DOHH2 (cell line): ENCODE measurements around the gene AMBRA1.

Experiments used
- EZH2phosphoT487 ChIP-seq: fragments of 200-600 bp; sonication (generic); IDR thresholded peaks from 2 replicates; pipeline ENCODE4 v1.6.1; 2017; ENCODE audit warnings: borderline replicate concordance, mild to moderate bottlenecking, antibody characterized with exemption, low read length, moderate library complexity, mixed read lengths
- TF ChIP-seq, protein P1 (sequence below): fragments of 200-600 bp; sonication (generic); IDR thresholded peaks from one replicate; pipeline ENCODE4 v1.5.1; 2014; ENCODE audit warnings: antibody characterized with exemption, mild to moderate bottlenecking, low read depth, low read length; ENCODE audit not compliant: poor library complexity, severe bottlenecking

DNA sequence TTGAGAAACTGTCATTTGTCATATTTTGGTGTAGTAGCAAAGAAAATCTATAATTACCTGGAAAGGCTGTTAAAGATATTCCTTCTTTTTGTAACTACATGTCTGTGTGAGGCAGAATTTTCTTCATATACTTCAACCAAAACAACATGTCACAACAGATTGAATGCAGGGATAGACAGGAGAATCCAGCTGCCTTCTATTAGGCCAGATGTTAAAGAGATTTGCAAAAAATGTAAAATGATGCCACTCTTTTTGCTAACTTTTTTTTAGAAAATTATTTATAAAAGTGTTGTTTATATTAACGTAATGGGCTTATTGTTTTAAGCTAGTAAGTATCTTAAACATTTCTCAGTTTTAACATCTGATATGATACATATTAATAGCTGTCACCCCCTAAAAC lies 233.9 kb downstream of the AMBRA1 start:
- no peak for TF ChIP-seq EZH2phosphoT487
- TF ChIP-seq, protein P1, sequence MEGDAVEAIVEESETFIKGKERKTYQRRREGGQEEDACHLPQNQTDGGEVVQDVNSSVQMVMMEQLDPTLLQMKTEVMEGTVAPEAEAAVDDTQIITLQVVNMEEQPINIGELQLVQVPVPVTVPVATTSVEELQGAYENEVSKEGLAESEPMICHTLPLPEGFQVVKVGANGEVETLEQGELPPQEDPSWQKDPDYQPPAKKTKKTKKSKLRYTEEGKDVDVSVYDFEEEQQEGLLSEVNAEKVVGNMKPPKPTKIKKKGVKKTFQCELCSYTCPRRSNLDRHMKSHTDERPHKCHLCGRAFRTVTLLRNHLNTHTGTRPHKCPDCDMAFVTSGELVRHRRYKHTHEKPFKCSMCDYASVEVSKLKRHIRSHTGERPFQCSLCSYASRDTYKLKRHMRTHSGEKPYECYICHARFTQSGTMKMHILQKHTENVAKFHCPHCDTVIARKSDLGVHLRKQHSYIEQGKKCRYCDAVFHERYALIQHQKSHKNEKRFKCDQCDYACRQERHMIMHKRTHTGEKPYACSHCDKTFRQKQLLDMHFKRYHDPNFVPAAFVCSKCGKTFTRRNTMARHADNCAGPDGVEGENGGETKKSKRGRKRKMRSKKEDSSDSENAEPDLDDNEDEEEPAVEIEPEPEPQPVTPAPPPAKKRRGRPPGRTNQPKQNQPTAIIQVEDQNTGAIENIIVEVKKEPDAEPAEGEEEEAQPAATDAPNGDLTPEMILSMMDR, result no peak
